H1 (cell line): ENCODE results near the gene MAPT. TPM values are rescaled to one million over a fixed set of nuclear protein-coding genes. Genes with fewer than 3 reads are reported as not detected.

Experiments
- CTCF ChIA-PET: fragments of 300-600 bp; sonication (Branson Sonifier 250); formaldehyde crosslinking; loops from one replicate; lab custom pipeline; 2021; ENCODE audit not compliant: partially characterized antibody; lab: Charles Lee
- POLR2A ChIA-PET: fragments of 300-600 bp; sonication (Branson Sonifier 250); formaldehyde crosslinking; loops from one replicate; lab custom pipeline; 2021; ENCODE audit warnings: inconsistent platforms; ENCODE audit not compliant: partially characterized antibody; lab: Charles Lee
- DNase-seq, 2 experiments: peaks; one replicate each; pipeline versions ENCODE4 v3.0.0 to v3.0.0-alpha.2; 2010 to 2022; ENCODE audit warnings: low spot score in 2 of 2, low read depth in 1 of 2, mixed read lengths in 1 of 2
- FAIRE-seq: peaks from 2 replicates; lab custom pipeline; 2011; peaks lifted over from hg19 to GRCh38; lab: Jason Lieb, UNC
- H2AFZ ChIP-seq: 2 replicates; pipeline ENCODE4 v1.8.1; 2012; ENCODE audit warnings: low read length, inconsistent platforms
- H2AK5ac ChIP-seq: 2 replicates; pipeline ENCODE4 v1.6.1; 2013; ENCODE audit warnings: low read depth, low read length
- H2BK120ac ChIP-seq: replicated peaks from 2 replicates; pipeline ENCODE3; 2013; ENCODE audit warnings: low read depth, low read length, inconsistent platforms
- H2BK12ac ChIP-seq: 2 replicates; pipeline ENCODE4 v1.6.1; 2013; ENCODE audit warnings: low read depth, low read length
- H2BK15ac ChIP-seq: 2 replicates; pipeline ENCODE4 v1.6.1; 2013; ENCODE audit warnings: low read length
- H2BK20ac ChIP-seq: 2 replicates; pipeline ENCODE4 v1.6.1; 2013; ENCODE audit warnings: low read length
- H2BK5ac ChIP-seq: 2 replicates; pipeline ENCODE4 v1.6.1; 2013; ENCODE audit warnings: low read depth, low read length
- H3K14ac ChIP-seq: 2 replicates; pipeline ENCODE4 v1.6.1; 2013; ENCODE audit warnings: inconsistent platforms; ENCODE audit not compliant: insufficient read length
- H3K18ac ChIP-seq: 2 replicates; pipeline ENCODE4 v1.6.1; 2013; ENCODE audit warnings: low read length; ENCODE audit errors: extremely low read depth
- H3K23ac ChIP-seq: 2 replicates; pipeline ENCODE4 v1.6.1; 2013; ENCODE audit warnings: inconsistent platforms; ENCODE audit not compliant: insufficient read length
- H3K23me2 ChIP-seq: 2 replicates; pipeline ENCODE4 v1.6.1; 2013; ENCODE audit warnings: low read depth, low read length
- H3K27ac ChIP-seq: 2 replicates; pipeline ENCODE4 v1.6.1; 2011; ENCODE audit warnings: low read depth, low read length, inconsistent platforms
- H3K27me3 ChIP-seq, 4 experiments: replicated peaks in 1 of 4; 1 replicate in 1 of 4; 2 replicates in 3 of 4; pipeline versions ENCODE4 v1.6.1 to v1.8.1; 2011 to 2013; ENCODE audit warnings: low read length in 3 of 4, mild to moderate bottlenecking in 3 of 4, inconsistent platforms in 2 of 4, mixed read lengths in 2 of 4, moderate library complexity in 1 of 4; ENCODE audit not compliant: control insufficient read depth in 3 of 4, insufficient read depth in 3 of 4; ENCODE audit errors: extremely low read depth in 1 of 4
- H3K36me3 ChIP-seq, 4 experiments: 2 replicates each; pipeline versions ENCODE4 v1.6.1 to v1.8.1; 2011 to 2013; ENCODE audit warnings: mild to moderate bottlenecking in 4 of 4, low read length in 3 of 4, moderate library complexity in 2 of 4, control low read depth in 1 of 4, inconsistent platforms in 1 of 4; ENCODE audit not compliant: insufficient read depth in 4 of 4, control insufficient read depth in 2 of 4
- H3K4ac ChIP-seq: replicated peaks from 2 replicates; pipeline ENCODE3; 2013; ENCODE audit warnings: low read length, low read depth, mixed read lengths, inconsistent platforms; ENCODE audit not compliant: insufficient read length
- H3K4me1 ChIP-seq, 4 experiments: replicated peaks in 1 of 4; 1 replicate in 1 of 4; 2 replicates in 3 of 4; pipeline versions ENCODE4 v1.6.1 to v1.8.1; 2011 to 2013; ENCODE audit warnings: low read length in 3 of 4, inconsistent platforms in 2 of 4, mixed read lengths in 1 of 4; ENCODE audit not compliant: insufficient read depth in 4 of 4, control insufficient read depth in 3 of 4
- H3K4me2 ChIP-seq, 2 experiments: 2 replicates each; pipeline versions ENCODE4 v1.6.1 to v1.8.1; 2011 to 2013; ENCODE audit warnings: low read depth in 2 of 2, low read length in 2 of 2, control low read depth in 1 of 2, inconsistent platforms in 1 of 2, mild to moderate bottlenecking in 1 of 2; ENCODE audit not compliant: insufficient read depth in 1 of 2
- H3K4me3 ChIP-seq, 4 experiments: fragments of 200-600, 300-600 bp in 1 of 4; sonication (generic), shearing (Covaris generic), sonication (Bioruptor Twin) in 1 of 4; 2 replicates each; pipeline versions ENCODE4 v1.5.1 to v1.8.1; 2011 to 2016; ENCODE audit warnings: low read length in 4 of 4, low read depth in 3 of 4, control low read depth in 2 of 4, inconsistent platforms in 2 of 4, mild to moderate bottlenecking in 2 of 4, mixed read lengths in 1 of 4, moderate library complexity in 1 of 4; ENCODE audit not compliant: insufficient read depth in 2 of 4; ENCODE audit errors: extremely low read depth in 1 of 4
- H3K56ac ChIP-seq: replicated peaks from 2 replicates; pipeline ENCODE3; 2013; ENCODE audit warnings: low read depth, mild to moderate bottlenecking, mixed read lengths, low read length, inconsistent platforms; ENCODE audit not compliant: insufficient read length
- H3K79me1 ChIP-seq: 2 replicates; pipeline ENCODE4 v1.6.1; 2013; ENCODE audit warnings: low read depth, low read length, control low read depth
- H3K79me2 ChIP-seq, 2 experiments: 2 replicates each; pipeline versions ENCODE4 v1.6.1 to v1.8.1; 2012 to 2013; ENCODE audit warnings: low read length in 2 of 2, mild to moderate bottlenecking in 2 of 2, inconsistent platforms in 1 of 2; ENCODE audit not compliant: insufficient read depth in 2 of 2, control insufficient read depth in 1 of 2
- H3K9ac ChIP-seq, 4 experiments: replicated peaks in 1 of 4; 1 replicate in 1 of 4; 2 replicates in 3 of 4; pipeline versions ENCODE4 v1.6.1 to v1.8.1; 2011 to 2013; ENCODE audit warnings: low read depth in 3 of 4, low read length in 3 of 4, control low read depth in 2 of 4, mild to moderate bottlenecking in 2 of 4, moderate library complexity in 2 of 4, inconsistent platforms in 1 of 4; ENCODE audit errors: extremely low read depth in 1 of 4
- H3K9me3 ChIP-seq, 2 experiments: 2 replicates each; pipeline versions ENCODE4 v1.6.1 to v1.8.1; 2012 to 2013; ENCODE audit warnings: mild to moderate bottlenecking in 2 of 2, moderate library complexity in 2 of 2, control low read depth in 1 of 2, inconsistent platforms in 1 of 2, low read depth in 1 of 2, low read length in 1 of 2, mixed read lengths in 1 of 2; ENCODE audit not compliant: insufficient read depth in 2 of 2
- H4K20me1 ChIP-seq, 2 experiments: replicated peaks in 1 of 2; 2 replicates each; pipeline versions ENCODE3 to v1.8.1; 2011 to 2013; ENCODE audit warnings: inconsistent platforms in 2 of 2, low read length in 2 of 2, mild to moderate bottlenecking in 1 of 2; ENCODE audit not compliant: insufficient read depth in 2 of 2, control insufficient read depth in 1 of 2
- H4K5ac ChIP-seq: 2 replicates; pipeline ENCODE4 v1.6.1; 2013; ENCODE audit warnings: low read length, low read depth, mixed read lengths, inconsistent platforms; ENCODE audit not compliant: insufficient read length
- H4K8ac ChIP-seq: 2 replicates; pipeline ENCODE4 v1.8.0; 2013; ENCODE audit warnings: mild to moderate bottlenecking, moderate library complexity, low read length, inconsistent platforms; ENCODE audit not compliant: insufficient read depth; ENCODE audit errors: extremely low read depth
- H4K91ac ChIP-seq: replicated peaks from 2 replicates; pipeline ENCODE3; 2013; ENCODE audit warnings: low read length, mixed read lengths, inconsistent platforms; ENCODE audit not compliant: insufficient read length
- EGR1 ChIP-seq: IDR thresholded peaks from 2 replicates; pipeline ENCODE4 v1.6.1; 2011; ENCODE audit warnings: low read depth, low read length, borderline replicate concordance
- RAD21 ChIP-seq, 2 experiments: IDR thresholded peaks in 1 of 2; conservative IDR thresholded peaks in 1 of 2; 2 replicates each; pipeline ENCODE4 v1.6.1; 2011; ENCODE audit warnings: low read depth in 2 of 2, low read length in 2 of 2, improper control_type of control experiment in 1 of 2, inconsistent platforms in 1 of 2, mild to moderate bottlenecking in 1 of 2, moderate library complexity in 1 of 2
- RXRA ChIP-seq: IDR thresholded peaks from 2 replicates; pipeline ENCODE4 v1.6.1; 2011; ENCODE audit warnings: low read depth, mild to moderate bottlenecking, low read length, moderate library complexity; ENCODE audit not compliant: insufficient read depth
- USF2 ChIP-seq: IDR thresholded peaks from 2 replicates; pipeline ENCODE4 v1.6.1; 2011; ENCODE audit warnings: low read length, improper control_type of control experiment
- WGBS, 2 experiments: shearing (Covaris generic) in 1 of 2; methylation state at CpG; one replicate each; pipeline versions ENCODE4 v1.1.6 to v1.1.7; 2013 to 2015; ENCODE audit warnings: low lambda C conversion rate in 2 of 2, mixed read lengths in 2 of 2, inconsistent platforms in 1 of 2, low coverage in 1 of 2, missing lambda C conversion rate in 1 of 2; ENCODE audit not compliant: insufficient replicate concordance in 2 of 2, insufficient coverage in 1 of 2, insufficient read length in 1 of 2; ENCODE audit errors: extremely low coverage in 1 of 2, missing lambda C conversion rate in 1 of 2; 5-methylcytosine and 5-hydroxymethylcytosine counted together
- polyA plus RNA-seq, 7 experiments: library from polyadenylated mRNA; depleted of rRNA in 3 of 7; stranded (reverse) in 5 of 7; unstranded in 2 of 7; fragments of >200 nt in 5 of 7; fragments of 200-250 nt in 2 of 7; gene quantifications; 1 replicate in 5 of 7; 2 replicates in 1 of 7; 4 replicates in 1 of 7; pipeline versions ENCODE4 v1.2.1 to v1.2.3, GENCODE V29; 2011 to 2013; ENCODE audit warnings: missing spikeins in 2 of 7, mixed read lengths in 2 of 7
- total RNA-seq: library from RNA; stranded (reverse); fragmentation: NEBNext Ultra II Directional; extraction: Animal tissue kit (Norgen Biotek cat#: 25700); gene quantifications from 2 replicates; pipeline ENCODE4 v1.2.1, GENCODE V29; 2021

The MAPT gene
- total and polyA plus RNA-seq, 2 of the 8 experiments (the other 6 are each of a cell fraction or from before 2014, with no cell fraction given) = 0.54 to 1.7 TPM

- POLR2A ChIA-PET = no interaction called here
- no peak overlapping the region for H2BK12ac ChIP-seq
- no peak for FAIRE-seq
- peaks cover 3 to 19% (median 6%) of the 10 kb centered on the region in 4 experiments for H3K4me1 ChIP-seq
- no peak overlapping the region for H2AK5ac ChIP-seq
- no peak overlapping the region for H3K18ac ChIP-seq
- H3K23me2 ChIP-seq = no peaks in the 10 kb centered on the region
- H3K4me3 ChIP-seq = no peak overlapping the region
- H4K20me1 ChIP-seq = peaks cover 3 to 4% of the 10 kb centered on the region in 2 experiments
- H3K36me3 ChIP-seq = peaks cover 32 to 70% (median 55%) of the 10 kb centered on the region in 4 experiments
- no peak for DNase-seq
- H2BK120ac ChIP-seq = no peak overlapping the region
- CTCF ChIA-PET = interaction anchor here (0.7 to 1.0 kb wide), 2 partner anchors 13 to 37 kb away, joined by 3 to 4 read pairs; no protein-coding TSS in a partner anchor
- no peaks in the 10 kb centered on the region for H3K27me3 ChIP-seq
- H3K79me1 ChIP-seq = peaks cover 3% of the 10 kb centered on the region; the same call in 1 of the 2 replicates
- no peak overlapping the region for H3K14ac ChIP-seq
- H3K4me2 ChIP-seq = no peak overlapping the region
- no peak overlapping the region for H4K91ac ChIP-seq
- WGBS, 2 experiments = 89% methylated on average over 15 of the region's 16 CpGs; no CpG with 5 or more reads in 1 of the 2 experiments
- no peak overlapping the region for H3K27ac ChIP-seq
- no peak overlapping the region for H3K4ac ChIP-seq
- no peak for TF ChIP-seq EGR1
- TF ChIP-seq RAD21 (IDR thresholded peaks at IDR 0.05 in 1 of 2, conservative IDR thresholded peaks at IDR 0.05 in 1 of 2; ENCODE audit: low read depth in 2 of 2, low read length in 2 of 2) = no peak
- TF ChIP-seq USF2 = no peak
- TF ChIP-seq RXRA = no peak
- no peaks in the 10 kb centered on the region for H3K79me2 ChIP-seq
- H3K23ac ChIP-seq = no peak overlapping the region
- H2BK5ac ChIP-seq = no peak overlapping the region
- H4K8ac ChIP-seq = no peak overlapping the region
- no peak overlapping the region for H3K56ac ChIP-seq
- H4K5ac ChIP-seq = no peak overlapping the region
- H3K9me3 ChIP-seq = no peaks in the 10 kb centered on the region
- no peak overlapping the region for H2BK20ac ChIP-seq
- H2AFZ ChIP-seq = no peak overlapping the region
- H2BK15ac ChIP-seq = no peak overlapping the region
- H3K9ac ChIP-seq = no peak overlapping the region
These were observed 137.1 kb downstream of the MAPT start for GRCh38 chr17:46031440-46031839.
